ENCODE measurements around the gene STXBP4.

The STXBP4 gene

DNA sequence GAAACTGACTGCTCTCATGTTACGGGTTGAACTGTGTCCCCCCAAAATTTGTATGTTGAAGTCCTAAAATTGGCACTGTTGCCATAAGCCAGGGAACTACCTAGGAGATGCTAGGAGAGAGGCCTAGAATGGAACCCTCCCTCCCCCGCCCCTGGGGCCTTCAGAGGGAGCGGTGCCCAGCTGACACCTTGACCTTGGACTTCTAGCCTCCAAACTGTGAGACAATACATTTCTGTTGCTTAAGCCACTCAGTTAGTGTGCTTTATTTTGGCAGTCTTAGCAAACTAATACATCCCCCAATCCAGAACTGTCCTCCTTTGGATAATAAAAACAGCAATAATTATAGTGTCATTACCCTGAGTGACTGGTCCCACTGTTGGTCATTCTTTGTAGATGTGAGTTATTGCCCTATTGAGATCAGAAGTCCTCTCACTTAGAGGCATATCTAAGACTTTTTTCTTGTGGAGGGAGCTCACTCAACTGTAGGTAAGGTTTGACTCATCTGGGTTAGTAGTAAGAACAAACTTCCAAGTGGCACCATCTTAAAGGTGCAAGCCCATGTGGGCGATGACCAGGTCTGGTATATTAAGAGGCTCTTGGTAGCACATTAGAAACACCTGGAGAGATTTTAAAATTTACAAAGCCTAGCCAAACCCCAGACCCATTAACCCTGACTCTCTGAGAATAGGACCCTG, 203.2 kb downstream of the STXBP4 start:
- no peak for DNase-seq (ENCODE audit: low read depth)

GRCh38 chr17:55172612-55173011, 204.0 kb downstream of the STXBP4 start:
- DNase-seq (ENCODE audit: low read depth): no peak

DNA sequence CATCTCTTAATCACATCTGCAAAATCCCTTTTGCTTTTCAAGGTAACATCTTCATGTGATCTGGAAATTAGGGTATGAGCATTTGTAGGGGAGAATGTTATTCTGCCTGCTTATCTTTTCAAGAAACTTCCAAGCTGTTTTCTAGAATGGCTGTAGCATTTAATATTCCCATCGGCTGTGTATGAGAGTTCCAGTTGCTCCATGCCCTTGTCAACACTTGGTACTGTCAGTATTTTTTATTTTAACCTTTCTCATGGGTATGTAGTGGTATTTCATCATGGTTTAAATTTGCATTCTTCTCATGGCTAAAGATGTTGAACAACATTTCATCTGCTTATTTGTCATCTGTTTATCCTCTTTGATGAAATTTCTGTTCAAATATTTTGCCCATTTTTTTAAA, 205.6 kb downstream of the STXBP4 start:
- no peak for DNase-seq (ENCODE audit: low read depth)

- DNase-seq (ENCODE audit: low read depth): no peak
Observed at GRCh38 chr17:55175788-55176427, 207.3 kb downstream of the STXBP4 start.

GRCh38 chr17:55177159-55177854, 208.7 kb downstream of the STXBP4 start:
- no peak for DNase-seq (ENCODE audit: low read depth)

- DNase-seq (ENCODE audit: low read depth): no peak
Observed at GRCh38 chr17:55177855-55178217, 209.3 kb downstream of the STXBP4 start.

GRCh38 chr17:55186937-55187770, 218.6 kb downstream of the STXBP4 start:
- no peak for DNase-seq (ENCODE audit: low read depth)

GRCh38 chr17:55190748-55191147, 222.2 kb downstream of the STXBP4 start:
- DNase-seq (ENCODE audit: low read depth): no peak

DNA sequence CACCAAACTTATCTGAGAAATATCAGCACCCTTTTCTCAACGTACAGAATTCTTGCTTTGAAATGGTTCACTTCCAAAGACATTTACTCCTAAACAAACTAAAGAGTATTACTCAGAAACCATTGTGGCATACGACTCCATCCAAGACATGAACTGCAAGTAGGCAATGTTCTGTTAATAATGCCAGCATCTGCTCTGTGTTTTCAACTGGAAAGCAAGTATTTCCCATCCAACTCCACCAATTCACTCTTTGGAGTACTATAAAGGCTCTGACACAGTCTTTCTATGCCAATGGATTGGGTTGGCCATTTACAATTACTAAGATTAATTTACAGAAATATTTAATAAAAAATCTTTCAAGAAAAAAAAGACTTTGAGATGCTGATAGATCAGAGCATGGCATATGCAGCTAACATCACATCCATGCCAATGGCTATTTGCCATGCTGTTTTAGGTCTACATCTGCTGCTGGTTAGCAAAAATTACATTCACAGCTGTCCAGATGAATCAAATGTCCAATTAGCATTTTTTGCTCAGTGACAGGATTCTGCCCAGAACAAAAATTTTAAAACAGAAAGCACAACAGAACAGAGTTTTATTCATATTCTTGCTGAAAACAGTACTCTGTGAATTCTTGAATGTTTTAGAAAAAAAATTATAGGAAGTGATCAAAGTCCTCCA, 230.3 kb downstream of the STXBP4 start:
- no peak for DNase-seq (ENCODE audit: low read depth)

GRCh38 chr17:55200904-55201303, 232.3 kb downstream of the STXBP4 start:
- DNase-seq (ENCODE audit: low read depth): no peak

- DNase-seq (ENCODE audit: low read depth): no peak
Observed at GRCh38 chr17:55201308-55201932, 232.9 kb downstream of the STXBP4 start.

- no peak for DNase-seq (ENCODE audit: low read depth)
Observed at GRCh38 chr17:55202896-55203295, 234.3 kb downstream of the STXBP4 start.

DNA sequence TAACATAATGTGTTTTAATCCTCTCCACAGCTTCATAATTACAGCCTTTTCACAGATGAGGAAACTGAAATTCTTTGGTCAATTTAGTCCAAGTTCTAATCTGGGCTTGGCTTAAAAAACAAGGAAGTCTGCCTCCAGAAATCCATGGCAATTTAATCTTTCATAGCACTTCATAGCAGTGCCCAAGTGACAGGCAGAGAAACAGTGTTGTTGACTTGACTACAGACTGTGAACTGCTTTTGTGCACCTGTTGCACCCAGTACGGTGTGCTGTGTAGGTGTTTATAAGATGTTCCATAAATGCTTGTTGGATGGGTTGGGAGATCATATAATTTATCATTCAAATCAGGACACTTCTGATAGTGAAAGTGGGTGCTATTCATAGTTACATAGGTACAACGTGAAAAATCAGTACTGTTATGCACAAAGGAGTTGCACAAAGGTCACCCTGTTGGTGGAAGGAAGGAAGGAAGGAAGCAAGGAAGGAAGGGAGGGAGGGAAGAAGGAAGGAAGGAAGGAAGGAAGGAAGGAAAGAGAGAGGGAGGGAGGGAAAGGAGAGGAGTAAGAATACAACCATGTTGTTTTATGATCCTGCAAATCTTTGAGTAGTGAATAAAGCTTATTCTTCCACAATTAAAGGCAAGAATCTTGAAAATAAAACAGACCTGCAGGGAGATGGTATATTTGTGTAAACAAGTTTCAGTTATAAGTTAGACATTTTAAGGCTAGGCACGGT, 239.7 kb downstream of the STXBP4 start:
- no peak for DNase-seq (ENCODE audit: low read depth)

- DNase-seq (ENCODE audit: low read depth): no peak
Observed at GRCh38 chr17:55210292-55210691, 241.7 kb downstream of the STXBP4 start.

DNA sequence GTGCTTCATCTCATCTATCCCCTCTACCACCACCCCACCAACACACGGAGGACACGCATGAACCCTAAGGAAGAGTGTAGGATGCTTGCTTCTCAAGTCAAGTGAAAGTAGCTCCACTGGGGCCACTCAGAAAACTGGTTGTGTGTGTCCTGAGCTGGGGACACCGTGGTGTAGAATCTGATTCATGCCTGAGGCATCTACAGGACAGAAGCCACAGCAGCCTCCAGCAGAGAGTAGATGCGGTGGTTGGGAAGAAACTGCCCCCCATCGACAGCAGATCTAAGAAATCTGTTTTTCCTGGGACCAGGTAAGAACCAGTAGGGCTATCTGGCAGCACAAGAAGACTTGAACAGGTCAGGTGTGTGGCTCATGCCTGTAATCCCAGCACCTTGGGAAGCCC, 244.3 kb downstream of the STXBP4 start:
- DNase-seq (ENCODE audit: low read depth): no peak

DNA sequence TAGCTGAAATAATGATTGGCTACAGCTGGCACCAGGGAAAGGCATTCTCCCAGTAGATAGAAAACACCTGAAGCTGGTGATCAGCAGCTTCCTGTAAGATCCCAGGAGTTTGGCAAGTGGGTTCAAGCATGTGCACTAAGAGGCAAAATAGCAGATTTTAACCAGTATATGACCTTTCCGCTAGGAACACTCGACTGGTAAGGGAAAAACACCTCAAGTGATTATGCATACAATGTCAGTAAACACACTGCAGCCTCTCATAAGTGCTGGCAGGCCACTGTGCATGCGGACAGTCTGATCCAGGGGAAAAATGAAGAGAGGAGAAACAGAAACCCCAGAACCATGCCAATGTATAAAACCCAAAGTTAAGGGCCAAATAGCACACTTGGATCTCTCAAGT, 247.1 kb downstream of the STXBP4 start:
- DNase-seq (ENCODE audit: low read depth): no peak

GRCh38 chr17:55216888-55217287, 248.3 kb downstream of the STXBP4 start:
- DNase-seq (ENCODE audit: low read depth): no peak

GRCh38 chr17:55219459-55219858, 250.9 kb downstream of the STXBP4 start:
- no peak for DNase-seq (ENCODE audit: low read depth)

DNA sequence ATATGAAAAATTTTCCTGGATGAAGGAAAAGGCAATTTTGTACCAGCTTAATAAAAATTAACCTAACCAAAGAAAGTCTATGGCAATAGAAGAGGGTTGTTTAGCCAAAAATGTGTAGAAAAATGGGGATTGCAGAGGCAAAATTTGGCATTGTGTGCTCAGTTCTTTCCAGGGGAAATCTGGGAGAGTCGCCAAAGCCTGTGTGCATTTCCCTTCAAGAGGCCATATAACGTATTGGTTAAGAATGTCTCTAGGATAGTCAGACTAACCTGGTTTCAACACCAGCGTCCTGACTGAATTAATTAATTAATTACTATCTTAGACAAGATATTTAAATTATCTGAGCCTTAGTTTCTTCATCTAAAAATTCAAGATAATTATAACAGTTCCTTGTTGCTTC, 251.4 kb downstream of the STXBP4 start:
- DNase-seq (ENCODE audit: low read depth): no peak
